GM12878 (cell line): ENCODE measurements around the gene OR52E6.

ENCODE experiments used
- CEBPB ChIP-seq, 2 experiments: fragments of 150-350 bp in 1 of 2; IDR thresholded peaks; 2 replicates each; pipeline ENCODE4 v1.6.1; 2012 to 2014; ENCODE audit warnings: low read depth in 2 of 2, low read length in 2 of 2, borderline replicate concordance in 1 of 2, inconsistent platforms in 1 of 2
- HDAC2 ChIP-seq: fragments of 200-600 bp; sonication (generic); IDR thresholded peaks from 2 replicates; pipeline ENCODE4 v1.6.1; 2017
- TAF1 ChIP-seq: IDR thresholded peaks from 2 replicates; pipeline ENCODE4 v1.6.1; 2011; ENCODE audit warnings: mild to moderate bottlenecking, low read depth, low read length, borderline replicate concordance
- TF ChIP-seq, protein P1 (sequence below): IDR thresholded peaks from 2 replicates; pipeline ENCODE4 v1.6.1; 2012; ENCODE audit warnings: mild to moderate bottlenecking, low read depth, low read length

DNA sequence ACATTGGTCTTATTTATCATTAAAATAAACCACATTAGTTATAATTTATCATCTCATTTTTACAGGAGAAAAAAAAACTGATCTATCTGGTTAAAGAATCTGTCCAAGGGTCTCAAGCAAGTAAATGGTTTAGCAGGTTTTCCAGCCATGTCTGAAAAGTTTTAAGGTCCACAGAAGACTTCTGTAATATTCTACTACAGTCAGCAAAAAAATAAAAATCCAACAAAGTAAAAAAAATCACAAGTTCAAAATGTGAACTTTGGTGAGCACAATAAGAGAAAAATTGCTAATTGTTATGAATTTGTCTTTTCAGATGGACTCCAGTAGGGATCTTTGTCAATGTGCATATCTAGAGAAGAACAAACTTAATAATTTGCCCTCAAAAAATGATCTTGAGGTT lies 40.1 kb upstream of the OR52E6 start:
- TF ChIP-seq TAF1 (no peak), CEBPB (IDR thresholded peaks at IDR 0.05; ENCODE audit: borderline replicate concordance in 1 of 2, low read depth in 2 of 2, low read length in 2 of 2) (no peak), HDAC2 (no peak)
- TF ChIP-seq, protein P1, sequence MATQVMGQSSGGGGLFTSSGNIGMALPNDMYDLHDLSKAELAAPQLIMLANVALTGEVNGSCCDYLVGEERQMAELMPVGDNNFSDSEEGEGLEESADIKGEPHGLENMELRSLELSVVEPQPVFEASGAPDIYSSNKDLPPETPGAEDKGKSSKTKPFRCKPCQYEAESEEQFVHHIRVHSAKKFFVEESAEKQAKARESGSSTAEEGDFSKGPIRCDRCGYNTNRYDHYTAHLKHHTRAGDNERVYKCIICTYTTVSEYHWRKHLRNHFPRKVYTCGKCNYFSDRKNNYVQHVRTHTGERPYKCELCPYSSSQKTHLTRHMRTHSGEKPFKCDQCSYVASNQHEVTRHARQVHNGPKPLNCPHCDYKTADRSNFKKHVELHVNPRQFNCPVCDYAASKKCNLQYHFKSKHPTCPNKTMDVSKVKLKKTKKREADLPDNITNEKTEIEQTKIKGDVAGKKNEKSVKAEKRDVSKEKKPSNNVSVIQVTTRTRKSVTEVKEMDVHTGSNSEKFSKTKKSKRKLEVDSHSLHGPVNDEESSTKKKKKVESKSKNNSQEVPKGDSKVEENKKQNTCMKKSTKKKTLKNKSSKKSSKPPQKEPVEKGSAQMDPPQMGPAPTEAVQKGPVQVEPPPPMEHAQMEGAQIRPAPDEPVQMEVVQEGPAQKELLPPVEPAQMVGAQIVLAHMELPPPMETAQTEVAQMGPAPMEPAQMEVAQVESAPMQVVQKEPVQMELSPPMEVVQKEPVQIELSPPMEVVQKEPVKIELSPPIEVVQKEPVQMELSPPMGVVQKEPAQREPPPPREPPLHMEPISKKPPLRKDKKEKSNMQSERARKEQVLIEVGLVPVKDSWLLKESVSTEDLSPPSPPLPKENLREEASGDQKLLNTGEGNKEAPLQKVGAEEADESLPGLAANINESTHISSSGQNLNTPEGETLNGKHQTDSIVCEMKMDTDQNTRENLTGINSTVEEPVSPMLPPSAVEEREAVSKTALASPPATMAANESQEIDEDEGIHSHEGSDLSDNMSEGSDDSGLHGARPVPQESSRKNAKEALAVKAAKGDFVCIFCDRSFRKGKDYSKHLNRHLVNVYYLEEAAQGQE: no peak
